Ammon's horn (tissue), 1 donor: Measurements from ENCODE around the gene MIA.
"Not testable (repeated sequence)": the region's sequence is repeated elsewhere in the genome, so short reads cannot be mapped to it uniquely, and the experiment has no call there.

Source experiments
- DNase-seq: peaks from one replicate; pipeline ENCODE4 v3.0.0-alpha.2; 2016; ENCODE audit warnings: low spot score

MIA gene

GRCh38 chr19:40803857-40804782, 28.8 kb downstream of the MIA start:
- peak; percentile 10 for DNase-seq

GRCh38 chr19:40804783-40805242, 29.5 kb downstream of the MIA start:
- peak; percentile 25 for DNase-seq

- peak; percentile 19 for DNase-seq
Observed at GRCh38 chr19:40805258-40805868, 30.0 kb downstream of the MIA start.

DNA sequence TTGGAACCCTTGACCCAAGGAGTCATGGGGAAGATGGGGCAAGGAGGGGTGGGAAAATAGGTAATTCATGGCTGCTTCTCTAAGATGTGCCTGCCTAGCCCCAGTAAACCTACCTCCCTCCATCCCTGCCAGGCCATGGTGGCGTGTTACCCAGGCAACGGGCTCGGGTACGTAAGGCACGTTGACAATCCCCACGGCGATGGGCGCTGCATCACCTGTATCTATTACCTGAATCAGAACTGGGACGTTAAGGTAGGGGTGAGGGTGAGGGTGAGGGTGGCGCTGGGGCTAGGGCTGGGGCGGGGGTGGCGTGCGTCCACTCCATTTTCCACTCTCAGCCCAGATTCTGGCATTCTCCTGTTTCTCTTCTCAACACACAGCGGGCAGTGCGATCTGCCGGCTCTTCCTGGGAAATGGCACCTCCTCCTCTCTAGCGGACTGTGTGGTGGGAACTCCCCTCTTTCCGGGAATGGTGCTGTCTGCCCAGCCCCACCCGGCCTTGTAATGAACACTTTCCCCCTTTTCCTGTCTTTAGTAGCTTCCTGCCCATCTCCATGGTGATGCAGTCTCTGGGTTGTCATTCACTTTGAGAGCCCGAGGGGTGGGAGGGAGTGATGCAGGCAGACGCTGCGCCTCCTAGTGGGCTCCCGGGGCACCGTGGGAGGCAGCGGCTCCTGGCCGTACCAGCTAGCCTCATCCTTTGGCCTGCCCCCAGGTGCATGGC, 31.3 kb downstream of the MIA start:
- DNase-seq = peak; percentile 98

GRCh38 chr19:40807147-40808020, 32.1 kb downstream of the MIA start:
- no peak for DNase-seq

DNA sequence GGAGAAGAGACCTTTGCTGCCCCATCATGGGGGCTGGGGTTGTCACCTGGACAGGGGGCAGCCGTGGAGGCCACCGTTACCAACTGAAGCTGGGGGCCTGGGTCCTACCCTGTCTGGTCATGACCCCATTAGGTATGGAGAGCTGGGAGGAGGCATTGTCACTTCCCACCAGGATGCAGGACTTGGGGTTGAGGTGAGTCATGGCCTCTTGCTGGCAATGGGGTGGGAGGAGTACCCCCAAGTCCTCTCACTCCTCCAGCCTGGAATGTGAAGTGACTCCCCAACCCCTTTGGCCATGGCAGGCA, 32.7 kb downstream of the MIA start:
- no peak for DNase-seq

DNA sequence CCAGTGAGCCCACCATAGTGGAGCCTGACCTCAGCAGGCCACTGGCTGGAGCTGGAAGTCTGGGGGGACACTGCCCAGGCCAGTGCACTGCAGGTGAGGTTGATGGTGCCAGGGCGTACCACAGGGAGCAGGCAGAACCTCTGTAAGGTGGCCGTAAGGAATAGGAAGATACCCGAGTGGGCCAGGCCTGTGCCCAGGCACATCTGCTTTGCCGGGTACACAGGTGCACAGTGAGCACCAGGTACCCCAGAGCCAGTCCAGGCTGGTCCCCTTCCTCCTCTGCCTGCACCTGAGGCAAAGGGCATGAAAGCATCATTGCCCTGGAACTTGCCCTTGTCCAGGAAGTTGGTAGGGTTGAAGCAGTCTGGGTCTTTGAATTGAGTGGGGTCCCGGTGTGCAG, 33.2 kb downstream of the MIA start:
- no peak for DNase-seq

DNA sequence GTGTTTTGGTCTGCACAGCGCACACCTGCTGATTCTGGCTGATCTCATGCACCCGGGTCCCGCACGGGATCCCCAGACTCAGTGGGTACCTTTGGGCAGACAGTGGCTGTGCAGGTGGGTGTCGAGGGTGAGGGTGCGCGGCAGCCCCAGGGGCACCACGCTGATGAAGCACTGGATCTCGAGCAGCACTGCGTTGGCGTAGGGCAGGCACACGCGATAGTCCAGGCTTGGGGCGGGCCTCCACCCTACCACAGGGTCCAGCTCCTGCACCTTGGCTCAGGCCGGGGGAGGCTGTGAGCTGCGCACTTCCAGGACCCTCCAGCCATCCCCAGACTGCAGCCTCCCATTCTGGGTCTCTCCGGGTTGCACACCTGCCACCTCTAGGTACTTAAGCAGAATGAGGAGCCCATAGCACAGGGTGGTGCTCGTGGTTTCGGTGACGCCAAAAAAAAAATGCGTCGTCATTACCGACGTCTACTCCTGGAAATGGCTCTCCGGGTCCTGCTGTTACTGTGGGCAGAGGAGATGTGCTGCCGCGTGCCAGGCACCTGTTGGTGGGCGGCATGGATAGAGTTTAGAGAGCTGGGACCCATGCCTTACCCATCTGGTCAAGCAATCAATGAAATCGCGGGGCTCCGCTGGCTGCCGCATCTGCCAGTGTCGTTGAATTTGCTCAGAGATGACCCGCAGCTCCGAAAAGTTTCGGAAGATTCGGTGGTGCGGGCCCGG, 34.2 kb downstream of the MIA start:
- DNase-seq = no peak

DNA sequence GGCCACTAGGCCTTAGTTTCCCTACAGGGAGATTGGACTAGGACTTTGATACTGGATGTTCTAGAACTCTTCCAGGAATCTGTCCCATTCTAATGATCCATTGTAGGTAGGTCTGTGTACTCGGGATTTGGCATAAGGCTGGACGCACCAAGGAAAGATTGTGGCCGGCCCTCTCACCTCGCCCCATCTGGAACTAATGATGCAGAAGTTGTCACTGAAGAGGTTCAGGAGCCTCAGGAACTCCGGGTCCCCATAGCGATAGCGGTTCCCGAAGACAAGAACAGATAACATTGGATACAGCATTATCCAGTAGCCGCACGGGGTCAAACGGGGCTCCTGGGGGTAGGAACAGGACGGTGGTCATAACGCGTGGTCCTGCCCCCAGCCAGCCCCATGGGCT, 34.8 kb downstream of the MIA start:
- no peak for DNase-seq

GRCh38 chr19:40810649-40811408, 35.5 kb downstream of the MIA start:
- DNase-seq = peak; percentile 70

DNA sequence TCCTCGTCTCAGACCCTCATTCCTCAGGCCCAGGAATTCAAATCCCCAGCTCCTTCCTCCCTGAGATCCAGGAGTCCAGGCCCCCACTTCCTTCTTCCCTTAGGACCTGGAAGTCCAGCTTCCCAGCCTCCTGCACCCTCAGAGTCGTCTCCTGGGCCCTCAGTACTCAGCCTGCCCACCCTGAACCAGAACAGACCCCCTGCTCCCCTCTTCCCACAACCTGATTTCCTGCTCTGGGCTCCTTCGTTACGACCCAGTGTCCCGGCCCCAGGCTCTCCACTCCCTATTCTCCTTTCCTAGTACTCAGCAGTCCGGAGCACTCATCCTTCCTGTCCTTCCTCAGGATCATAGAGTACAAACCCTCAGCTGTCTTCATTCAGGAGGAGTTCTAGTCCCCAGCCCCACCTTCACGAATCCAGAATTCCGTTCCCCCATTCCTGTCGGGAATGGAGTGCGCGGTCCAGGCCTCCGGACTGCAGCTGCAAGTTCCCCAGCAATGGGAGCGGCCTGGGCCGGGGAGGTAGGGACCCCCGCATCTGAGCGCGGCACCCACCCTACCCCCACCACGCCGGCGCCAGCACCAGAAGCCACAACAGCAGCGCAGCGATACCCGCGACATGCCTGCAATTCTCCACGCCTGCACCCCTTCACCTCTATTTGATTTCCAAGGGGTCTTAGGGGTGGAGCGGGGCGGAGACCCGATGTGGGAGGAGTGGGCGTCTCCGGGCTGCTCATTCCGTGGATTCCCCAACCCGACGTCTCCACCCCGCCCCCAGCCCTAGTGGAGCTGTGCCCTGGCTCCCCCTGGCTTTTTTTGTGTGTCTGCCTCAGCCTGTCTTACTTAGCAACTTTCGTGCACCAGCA, 36.4 kb downstream of the MIA start:
- peak; percentile 42 for DNase-seq

DNA sequence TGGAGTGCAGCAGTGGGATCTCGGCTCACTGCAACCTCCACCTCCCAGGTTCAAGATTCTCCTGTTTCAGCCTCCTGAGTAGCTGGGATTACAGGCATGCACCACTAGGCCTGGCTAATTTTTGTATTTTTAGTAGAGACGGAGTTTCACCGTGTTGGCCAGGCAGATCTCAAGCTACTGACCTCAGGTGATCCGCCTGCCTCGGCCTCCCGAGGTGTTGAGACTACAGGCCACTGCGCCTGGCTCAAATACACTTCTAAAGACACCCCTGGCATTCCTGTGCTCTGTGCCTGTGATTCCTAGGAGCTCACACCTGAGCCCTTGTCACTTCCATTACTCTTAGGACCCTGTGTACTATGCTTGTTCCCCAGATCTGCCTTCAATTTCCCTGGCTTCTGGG, 37.2 kb downstream of the MIA start:
- not testable (repeated sequence) for DNase-seq

DNA sequence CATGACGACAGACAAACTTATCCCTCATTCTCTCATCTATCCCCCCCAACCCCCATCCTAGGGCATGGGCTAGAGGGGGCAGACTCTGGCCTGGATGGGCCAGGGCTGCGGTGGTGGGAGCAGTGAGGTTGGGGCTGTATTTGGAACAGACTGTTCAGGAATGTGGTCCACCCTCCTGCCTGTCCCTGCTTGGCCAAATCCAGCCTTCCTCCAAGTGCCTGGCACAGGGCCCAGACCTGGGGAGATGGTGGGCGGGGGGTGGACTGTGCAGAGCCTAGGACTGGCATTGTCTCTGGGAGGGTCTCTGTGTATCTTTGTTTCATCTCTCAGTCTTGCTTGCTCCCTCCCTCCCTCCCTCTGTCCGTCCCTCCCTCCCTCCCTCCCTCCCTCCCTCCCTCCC, 37.9 kb downstream of the MIA start:
- no peak for DNase-seq

GRCh38 chr19:40815223-40815622, 39.9 kb downstream of the MIA start:
- no peak for DNase-seq

- DNase-seq = peak; percentile 59
Observed at GRCh38 chr19:40818480-40819399, 43.4 kb downstream of the MIA start.

DNA sequence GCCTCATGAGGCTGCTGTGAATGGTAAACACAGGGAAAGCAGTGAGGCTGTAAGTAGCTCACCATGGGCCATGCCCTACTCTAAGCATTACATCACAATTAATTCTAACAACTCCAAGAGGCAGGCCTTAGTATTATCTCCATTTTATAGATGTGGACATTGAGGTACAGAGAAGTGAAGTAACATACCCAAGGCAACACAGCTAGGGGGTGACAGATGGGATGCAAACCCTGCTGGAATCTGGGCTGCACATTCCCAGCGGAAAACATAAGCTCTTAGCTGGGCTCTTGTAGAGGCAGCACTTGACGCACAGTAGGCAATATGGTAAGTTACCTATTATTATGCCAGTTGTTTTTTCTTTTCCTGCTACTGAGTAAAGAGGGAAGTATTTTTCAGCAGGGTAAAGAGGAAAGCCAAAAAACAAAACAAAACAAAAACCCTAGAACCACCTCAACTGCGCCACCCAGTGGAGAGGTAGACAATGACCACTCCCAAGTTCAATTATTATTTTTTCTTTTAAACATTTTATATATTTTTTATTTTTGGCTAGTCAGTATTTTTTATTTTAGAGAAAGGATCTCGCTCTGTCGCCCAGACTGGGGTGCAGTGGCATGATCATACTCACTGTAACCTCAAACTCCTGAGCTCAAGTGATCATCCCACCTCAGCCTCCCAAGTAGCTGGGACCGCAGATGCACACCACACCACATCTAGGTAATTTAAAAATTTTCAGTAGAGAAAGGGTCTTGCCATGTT, 44.3 kb downstream of the MIA start:
- peak; percentile 53 for DNase-seq

DNA sequence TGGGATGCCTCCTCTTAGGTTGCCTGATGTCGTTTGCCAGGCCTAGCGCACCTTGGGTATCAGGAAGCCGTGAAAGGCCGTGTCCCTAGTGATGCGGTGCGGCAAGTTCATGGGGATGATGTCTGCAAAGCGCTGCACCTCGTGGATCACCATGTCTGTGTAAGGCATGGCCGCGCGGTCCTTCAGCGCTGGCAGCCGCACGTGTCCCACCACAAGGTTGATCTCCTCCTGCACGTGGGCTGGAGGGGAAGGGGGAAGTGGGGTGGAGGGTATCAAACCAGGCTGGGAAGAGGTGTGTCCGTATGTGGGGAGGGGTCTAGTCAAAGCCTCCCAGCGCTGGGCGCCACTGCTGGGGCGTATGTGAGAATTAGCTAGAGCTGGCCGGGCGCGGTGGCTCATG, 46.8 kb downstream of the MIA start:
- no peak for DNase-seq
